Muscle layer of colon (tissue), 2 donors: Measurements from ENCODE around the gene DMXL1.

Source experiments
- H3K27ac ChIP-seq: one replicate; pipeline ENCODE4 v1.7.0; 2013; ENCODE audit warnings: low read depth, mild to moderate bottlenecking, low read length, moderate library complexity
- H3K27me3 ChIP-seq, 2 donors: one replicate each; pipeline ENCODE4 v1.7.0; 2013; ENCODE audit warnings: low read length in 2 of 2, mild to moderate bottlenecking in 2 of 2; ENCODE audit not compliant: insufficient read depth in 2 of 2, control insufficient read depth in 1 of 2
- H3K36me3 ChIP-seq: one replicate; pipeline ENCODE4 v1.7.0; 2013; ENCODE audit warnings: mild to moderate bottlenecking, low read length; ENCODE audit not compliant: insufficient read depth
- H3K4me1 ChIP-seq: one replicate; pipeline ENCODE4 v1.7.0; 2013; ENCODE audit warnings: mild to moderate bottlenecking, low read length; ENCODE audit not compliant: insufficient read depth
- H3K4me3 ChIP-seq, 2 donors: one replicate each; pipeline ENCODE4 v1.7.0; 2013; ENCODE audit warnings: low read length in 2 of 2, low read depth in 1 of 2, mild to moderate bottlenecking in 1 of 2, moderate library complexity in 1 of 2
- H3K9ac ChIP-seq: one replicate; pipeline ENCODE4 v1.7.0; 2013; ENCODE audit warnings: low read length
- H3K9me3 ChIP-seq: one replicate; pipeline ENCODE4 v1.7.0; 2013; ENCODE audit warnings: mild to moderate bottlenecking, low read length
- donor health status: abdominal sarcoma.
- donor health status: Adenocarcinoma of cecum.

Gene DMXL1

DNA sequence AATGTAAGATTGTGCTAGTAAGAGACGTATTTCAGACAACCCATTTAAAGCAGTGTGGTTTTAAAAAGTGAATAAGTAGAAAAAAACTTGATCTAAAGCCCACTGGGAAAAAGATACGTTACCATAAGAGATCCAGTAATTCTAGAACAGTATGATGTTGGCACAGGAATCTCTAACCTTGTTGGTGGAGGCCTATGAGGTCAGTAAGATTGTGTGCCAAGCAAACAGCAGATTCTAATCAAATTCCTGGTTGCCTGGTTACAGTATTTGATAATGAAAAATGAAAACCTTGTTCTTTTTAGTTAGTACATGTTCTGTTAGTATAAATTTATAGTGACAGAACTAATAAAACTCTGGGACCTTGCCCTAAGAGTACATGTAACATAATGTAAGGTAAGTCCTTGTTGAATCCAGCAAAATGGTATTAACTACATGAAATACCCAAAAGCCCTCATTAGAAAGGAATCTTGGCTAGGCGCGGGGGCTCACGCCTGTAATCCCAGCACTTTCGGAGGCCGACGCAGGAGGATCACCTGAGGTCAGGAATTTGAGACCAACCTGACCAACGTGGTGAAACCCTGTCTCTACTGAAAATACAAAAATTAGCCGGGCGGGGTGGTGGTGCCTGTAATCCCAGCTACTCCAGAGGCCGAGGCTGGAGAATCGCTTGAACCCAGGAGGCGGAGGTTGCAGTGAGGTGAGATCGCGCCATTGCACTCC is 33.2 kb upstream of the DMXL1 start:
- H3K9ac ChIP-seq: no peak overlapping the region

DNA sequence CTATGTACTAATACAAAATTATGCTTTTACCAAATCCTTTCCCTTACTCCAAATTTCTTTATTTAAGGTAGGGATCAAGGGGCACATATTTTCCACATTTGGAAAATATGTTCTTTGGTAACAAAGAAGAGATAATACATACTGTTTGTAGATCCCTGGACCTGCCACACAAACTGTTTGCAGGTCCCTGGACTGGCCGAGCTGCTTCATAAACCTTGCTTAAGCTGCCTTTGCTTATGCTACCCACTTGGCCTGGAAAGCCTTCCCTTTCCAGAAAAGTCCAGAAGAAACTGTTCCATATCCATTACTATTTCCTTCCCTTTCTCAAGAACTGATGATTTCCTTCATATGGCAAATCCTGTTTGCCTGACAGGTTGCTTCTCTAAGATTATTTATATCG is 22.6 kb upstream of the DMXL1 start:
- Histone ChIP-seq H3K9ac (no peak overlapping the region), H3K36me3 (no peaks in the 10 kb centered on the region), H3K27ac (no peak overlapping the region), H3K27me3 (no peaks in the 10 kb centered on the region), H3K4me1 (no peaks in the 10 kb centered on the region), H3K9me3 (no peaks in the 10 kb centered on the region), H3K4me3 (no peak overlapping the region)

More for the DNA sequence above, 33.2 kb upstream of the DMXL1 start:
- Histone ChIP-seq H3K27ac (no peak overlapping the region), H3K4me1 (no peaks in the 10 kb centered on the region), H3K9me3 (no peaks in the 10 kb centered on the region), H3K4me3 (no peak overlapping the region), H3K36me3 (no peaks in the 10 kb centered on the region), H3K27me3 (no peaks in the 10 kb centered on the region)

DNA sequence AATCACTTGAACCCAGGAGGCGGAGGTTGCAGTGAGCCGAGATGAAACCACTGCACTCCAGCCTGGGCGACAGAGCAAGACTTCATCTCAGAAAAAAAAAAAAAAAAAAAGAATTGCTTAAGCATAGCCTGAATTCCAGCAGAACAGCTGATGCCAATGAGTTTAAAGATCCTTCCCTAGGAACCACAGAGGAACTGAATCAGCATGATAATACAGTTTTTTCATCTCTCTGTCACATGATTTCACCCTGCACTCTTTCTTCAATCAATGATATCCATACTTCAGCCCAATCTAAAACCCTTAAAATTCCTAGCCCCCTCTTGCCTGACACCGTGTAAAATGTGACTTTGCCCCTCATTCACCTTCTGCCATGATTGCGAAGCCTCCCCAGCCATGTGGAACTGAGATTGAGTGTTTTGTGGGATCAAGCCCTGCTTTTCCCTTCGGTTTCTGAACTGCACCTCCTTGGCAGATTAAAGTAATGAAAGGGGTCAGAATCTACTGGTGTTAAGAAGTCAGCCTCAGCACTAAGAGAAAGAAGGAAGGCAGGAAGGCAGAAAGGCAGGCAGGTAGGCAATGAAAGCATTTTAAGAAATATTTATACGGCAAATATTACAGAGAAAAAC is 20.9 kb upstream of the DMXL1 start:
- H3K4me1 ChIP-seq: no peaks in the 10 kb centered on the region
- no peak overlapping the region for H3K27ac ChIP-seq
- H3K36me3 ChIP-seq: no peaks in the 10 kb centered on the region
- H3K9me3 ChIP-seq: no peaks in the 10 kb centered on the region
- no peaks in the 10 kb centered on the region for H3K27me3 ChIP-seq
- H3K9ac ChIP-seq: no peak overlapping the region
- no peak overlapping the region for H3K4me3 ChIP-seq

DNA sequence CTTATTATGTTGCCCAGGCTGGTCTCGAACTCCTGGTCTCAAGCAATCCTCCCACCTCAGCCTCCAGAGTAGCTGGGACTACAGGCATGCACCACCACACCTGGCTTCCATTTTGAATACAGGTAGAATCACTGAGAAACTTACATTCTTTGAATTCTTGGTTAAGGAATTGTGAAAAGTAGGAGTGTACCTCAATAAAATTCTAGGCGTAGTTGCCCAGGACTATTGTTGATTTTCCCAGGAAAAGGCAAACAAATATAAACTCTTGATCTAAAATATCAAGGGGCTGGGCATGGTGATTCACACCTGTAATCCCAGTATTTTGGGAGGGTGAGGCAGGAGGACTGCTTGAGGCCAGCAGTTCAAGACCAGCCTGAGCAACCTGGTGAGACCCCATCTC is 16.8 kb upstream of the DMXL1 start:
- Histone ChIP-seq H3K27ac (no peak overlapping the region), H3K4me1 (no peaks in the 10 kb centered on the region), H3K4me3 (no peak overlapping the region), H3K9ac (no peak overlapping the region), H3K36me3 (no peaks in the 10 kb centered on the region), H3K27me3 (no peaks in the 10 kb centered on the region), H3K9me3 (no peaks in the 10 kb centered on the region)

DNA sequence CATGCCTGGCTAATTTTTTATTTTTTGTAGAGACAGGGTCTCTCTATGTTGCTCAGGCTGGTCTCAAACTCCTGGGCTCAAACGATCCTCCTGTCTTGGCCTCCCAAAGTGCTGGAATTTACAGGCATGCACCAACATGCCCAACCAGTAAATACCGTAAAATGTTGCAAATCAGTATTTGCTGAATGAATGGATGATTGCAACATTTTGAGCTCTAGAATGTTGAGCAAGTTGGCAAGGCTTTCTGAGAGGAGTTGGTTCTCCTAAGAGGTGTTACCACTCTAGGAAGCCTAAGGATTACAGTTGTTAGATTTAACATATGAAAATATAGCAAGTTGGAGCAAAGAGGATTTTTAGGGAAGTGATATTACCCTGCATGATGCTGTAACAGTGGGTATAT is 15.6 kb upstream of the DMXL1 start:
- H3K4me1 ChIP-seq: no peaks in the 10 kb centered on the region
- H3K4me3 ChIP-seq: no peak overlapping the region
- no peaks in the 10 kb centered on the region for H3K27me3 ChIP-seq
- H3K36me3 ChIP-seq: no peaks in the 10 kb centered on the region
- no peaks in the 10 kb centered on the region for H3K9me3 ChIP-seq
- H3K27ac ChIP-seq: no peak overlapping the region
- no peak overlapping the region for H3K9ac ChIP-seq

DNA sequence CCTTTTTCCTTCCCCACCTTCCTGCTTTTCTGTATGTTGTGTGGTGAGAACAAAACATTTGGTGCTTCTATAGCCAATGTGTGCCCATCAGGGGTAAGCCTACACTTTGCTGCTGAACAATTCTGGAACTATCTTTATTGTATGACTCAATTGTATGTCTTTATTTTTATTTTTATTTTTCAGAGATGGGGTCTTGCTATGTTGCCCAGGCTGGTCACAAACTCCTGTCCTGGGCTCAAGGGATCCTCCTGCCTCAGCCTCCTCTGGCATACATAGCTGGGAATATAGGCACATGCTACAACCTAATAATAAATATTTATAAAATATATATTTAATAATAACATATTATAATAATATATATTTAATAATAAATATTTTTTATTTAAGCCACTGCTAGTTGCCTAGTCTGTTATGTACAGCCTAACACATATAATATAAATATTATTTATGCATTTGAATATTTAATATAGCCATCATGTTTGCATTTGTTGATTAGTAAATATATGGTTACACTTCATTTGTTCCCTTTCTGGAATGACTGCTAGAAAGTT is 11.8 kb upstream of the DMXL1 start:
- H3K4me3 ChIP-seq: no peak overlapping the region
- no peaks in the 10 kb centered on the region for H3K27me3 ChIP-seq
- H3K27ac ChIP-seq: no peak overlapping the region
- H3K9me3 ChIP-seq: no peaks in the 10 kb centered on the region
- H3K4me1 ChIP-seq: no peaks in the 10 kb centered on the region
- H3K36me3 ChIP-seq: no peaks in the 10 kb centered on the region
- no peak overlapping the region for H3K9ac ChIP-seq

DNA sequence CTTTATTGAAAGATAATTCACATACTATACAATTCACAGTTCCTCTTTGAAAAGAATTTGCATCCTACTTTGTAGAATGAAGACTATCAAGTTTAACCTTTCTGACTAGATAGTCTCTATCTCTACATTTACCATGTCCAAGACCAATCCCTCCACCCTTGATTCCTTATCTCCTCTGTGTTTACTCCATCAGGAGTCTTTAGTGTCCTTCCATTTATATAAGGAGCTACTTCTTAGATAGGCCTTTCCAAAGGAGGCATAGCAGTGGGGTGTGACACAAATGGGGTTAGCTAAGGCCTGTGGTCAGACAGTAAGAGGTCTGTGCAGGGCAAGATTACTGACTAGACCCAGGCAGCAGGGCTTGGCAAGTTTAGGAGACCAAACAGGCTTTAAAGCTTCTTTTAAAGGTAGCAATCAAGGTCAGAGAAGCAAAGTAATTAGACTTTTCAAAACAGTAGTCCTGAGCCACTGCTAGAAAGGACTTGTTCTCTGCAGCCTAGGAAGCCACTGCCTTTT is 11.1 kb upstream of the DMXL1 start:
- Histone ChIP-seq H3K36me3 (no peaks in the 10 kb centered on the region), H3K9ac (no peak overlapping the region), H3K4me3 (no peak overlapping the region), H3K4me1 (no peaks in the 10 kb centered on the region), H3K27me3 (no peaks in the 10 kb centered on the region), H3K9me3 (no peaks in the 10 kb centered on the region), H3K27ac (no peak overlapping the region)

DNA sequence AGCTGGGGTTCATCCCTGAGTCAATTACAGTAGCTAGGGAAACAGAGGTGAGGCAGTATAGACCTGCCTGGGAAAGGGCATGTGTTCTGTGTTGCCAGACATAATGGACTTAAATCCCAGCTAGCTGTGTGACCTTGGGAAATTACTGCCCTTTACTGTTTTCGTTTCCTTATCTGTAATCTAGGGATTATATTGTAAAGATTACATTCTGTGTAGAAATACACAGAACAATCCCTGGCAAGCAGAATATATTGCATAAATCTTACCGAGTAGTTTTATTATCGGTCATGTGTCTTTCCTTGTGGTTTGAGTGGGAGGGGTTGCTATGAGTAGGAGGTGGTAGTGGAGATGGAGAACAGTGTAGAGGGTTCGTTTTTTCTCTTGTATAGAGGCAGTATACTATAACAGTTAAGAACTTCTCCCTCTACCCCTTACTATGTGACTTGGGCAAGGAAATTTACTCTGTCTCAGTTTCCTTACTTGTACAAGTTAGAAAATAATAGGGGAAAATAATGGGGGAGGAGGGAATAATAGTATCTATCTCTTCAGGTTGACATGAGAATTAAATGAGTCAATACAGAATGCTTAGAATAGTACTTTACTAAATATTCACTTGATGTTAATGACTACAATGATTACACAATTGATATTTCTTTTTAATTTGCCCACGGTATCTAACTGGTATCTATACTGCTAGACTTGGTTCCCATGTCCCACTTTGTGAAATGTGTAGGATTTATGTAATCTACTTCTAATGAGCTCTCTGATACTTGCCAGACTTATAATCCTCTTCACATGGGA is 7.1 kb upstream of the DMXL1 start:
- Histone ChIP-seq H3K9me3 (no peaks in the 10 kb centered on the region), H3K4me1 (no peaks in the 10 kb centered on the region), H3K27me3 (no peaks in the 10 kb centered on the region), H3K36me3 (no peaks in the 10 kb centered on the region), H3K27ac (no peak overlapping the region), H3K4me3 (no peak overlapping the region), H3K9ac (no peak overlapping the region)

DNA sequence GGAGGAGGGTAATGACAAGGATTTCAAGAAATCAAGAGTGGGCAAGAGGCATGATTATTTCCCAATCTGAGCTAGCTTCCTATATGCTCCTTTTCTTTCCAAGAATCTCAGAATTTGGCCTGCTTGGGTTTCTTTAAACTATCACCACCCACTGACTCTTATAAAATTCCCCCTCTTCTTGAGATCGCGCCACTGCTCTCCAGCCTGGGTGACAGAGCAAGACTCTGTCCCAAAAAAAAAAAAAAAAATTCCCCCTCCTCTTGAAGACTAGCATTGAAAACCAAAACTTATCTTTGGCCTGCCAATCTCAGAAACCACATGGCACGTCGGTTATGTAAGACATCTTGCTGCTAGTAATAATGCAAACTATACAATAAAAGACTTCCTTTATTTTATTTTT is 3.4 kb upstream of the DMXL1 start:
- H3K9ac ChIP-seq: no peak overlapping the region
- no peaks in the 10 kb centered on the region for H3K36me3 ChIP-seq
- H3K9me3 ChIP-seq: no peaks in the 10 kb centered on the region
- peaks cover 7% of the 10 kb centered on the region for H3K4me1 ChIP-seq
- H3K27ac ChIP-seq: no peak overlapping the region
- no peak overlapping the region for H3K4me3 ChIP-seq
- no peaks in the 10 kb centered on the region for H3K27me3 ChIP-seq

DNA sequence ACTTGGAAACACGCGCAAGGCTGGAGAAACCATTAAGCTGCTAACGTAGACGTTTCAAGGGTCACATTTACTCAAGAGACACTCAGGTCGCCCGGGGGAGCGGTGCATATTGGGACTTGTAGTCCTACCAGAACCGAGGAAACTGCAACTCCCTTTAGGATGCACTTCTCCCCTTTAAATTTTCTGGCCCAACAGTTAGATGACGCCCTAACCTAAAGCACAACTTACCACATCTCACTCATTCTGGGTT is 384 bp upstream of the DMXL1 start:
- H3K36me3 ChIP-seq: no peaks in the 10 kb centered on the region
- peak overlapping the region; percentile 92 for H3K9ac ChIP-seq
- H3K9me3 ChIP-seq: no peaks in the 10 kb centered on the region
- H3K4me3 ChIP-seq: peak overlapping the region; percentile 78 to 91
- peaks cover 30% of the 10 kb centered on the region for H3K4me1 ChIP-seq
- peak overlapping the region; percentile 95 for H3K27ac ChIP-seq
- no peaks in the 10 kb centered on the region for H3K27me3 ChIP-seq

DNA sequence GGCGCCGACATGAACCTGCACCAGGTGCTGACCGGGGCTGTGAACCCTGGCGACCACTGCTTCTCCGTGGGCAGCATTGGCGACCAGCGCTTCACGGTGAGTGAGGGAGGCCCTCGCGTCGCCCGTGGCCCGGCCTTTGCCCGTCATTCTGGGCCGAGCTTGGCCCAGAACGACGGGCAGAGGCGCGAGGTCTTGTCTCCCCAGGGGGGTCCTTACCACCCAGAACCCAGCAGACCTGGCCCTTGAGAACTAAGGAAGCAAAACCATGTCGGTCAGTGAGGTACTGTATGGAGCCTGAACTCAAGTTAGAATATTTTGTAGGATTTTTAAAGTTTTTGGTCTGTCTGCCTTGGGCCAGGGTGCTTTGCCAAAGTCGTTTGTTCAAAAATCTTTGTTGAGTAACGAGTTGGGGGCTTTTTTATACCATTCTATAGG is 691 bp downstream of the DMXL1 start:
- H3K27me3 ChIP-seq: no peaks in the 10 kb centered on the region
- peak overlapping the region; percentile 78 to 91 for H3K4me3 ChIP-seq
- no peaks in the 10 kb centered on the region for H3K9me3 ChIP-seq
- peaks cover 30% of the 10 kb centered on the region for H3K4me1 ChIP-seq
- H3K27ac ChIP-seq: peak overlapping the region; percentile 95
- no peaks in the 10 kb centered on the region for H3K36me3 ChIP-seq
- peak overlapping the region; percentile 92 for H3K9ac ChIP-seq
